Astrocyte of the spinal cord (primary cell): Measurements from ENCODE around the gene WDR93.

ENCODE experiments used
- DNase-seq: peaks from one replicate; pipeline ENCODE4 v3.0.0; 2011; ENCODE audit warnings: low read depth, low spot score
- H3K4me3 ChIP-seq: 2 replicates; pipeline ENCODE4 v1.5.1; 2011; ENCODE audit warnings: low read depth, mild to moderate bottlenecking, low read length, moderate library complexity
- CTCF ChIP-seq: IDR thresholded peaks from 2 replicates; pipeline ENCODE4 v1.5.1; 2012; ENCODE audit warnings: low read depth, mild to moderate bottlenecking, low read length, inconsistent platforms
- in situ Hi-C: cut with HindIII; loops from 2 replicates; pipeline ENCODE4 v1.10.0; 2017; ENCODE audit warnings: low sequenced_read_pairs

The WDR93 gene

GRCh38 chr15:89754361-89755154, 63.9 kb downstream of the WDR93 start:
- TF ChIP-seq CTCF, result no peak
- H3K4me3 ChIP-seq, result no peak overlapping the region
- in situ Hi-C loops, result loop anchor here (25.0 kb wide), 1 partner anchor 108 kb away; no protein-coding TSS in a partner anchor
- no peak for DNase-seq

GRCh38 chr15:89755701-89756100, 65.1 kb downstream of the WDR93 start:
- no peak for DNase-seq
- in situ Hi-C loops, result loop anchor here (25.0 kb wide), 1 partner anchor 107 kb away; no protein-coding TSS in a partner anchor
- no peak overlapping the region for H3K4me3 ChIP-seq
- no peak for TF ChIP-seq CTCF

- H3K4me3 ChIP-seq, result no peak overlapping the region
- in situ Hi-C loops, result loop anchor here (25.0 kb wide), 1 partner anchor 105 kb away; no protein-coding TSS in a partner anchor
- no peak for TF ChIP-seq CTCF
- no peak for DNase-seq
Measured at GRCh38 chr15:89756897-89757296, 66.3 kb downstream of the WDR93 start.

GRCh38 chr15:89758283-89758682, 67.7 kb downstream of the WDR93 start:
- no peak overlapping the region for H3K4me3 ChIP-seq
- in situ Hi-C loops, result loop anchor here (25.0 kb wide), 1 partner anchor 104 kb away; no protein-coding TSS in a partner anchor
- no peak for TF ChIP-seq CTCF
- no peak for DNase-seq

- in situ Hi-C loops, result loop anchor here (25.0 kb wide), 1 partner anchor 103 kb away; no protein-coding TSS in a partner anchor
- DNase-seq, result no peak
- no peak for TF ChIP-seq CTCF
- no peak overlapping the region for H3K4me3 ChIP-seq
Measured at GRCh38 chr15:89758981-89759380, 68.4 kb downstream of the WDR93 start.

- H3K4me3 ChIP-seq, result no peak overlapping the region
- no peak for DNase-seq
- in situ Hi-C loops, result loop anchor here (25.0 kb wide), 1 partner anchor 102 kb away; no protein-coding TSS in a partner anchor
- no peak for TF ChIP-seq CTCF
Measured at GRCh38 chr15:89759835-89760234, 69.2 kb downstream of the WDR93 start.
